ENCODE results near the gene THRA. TPM values are rescaled to one million over a fixed set of nuclear protein-coding genes. Genes with fewer than 3 reads are reported as not detected.

THRA gene
- total and polyA plus RNA-seq, 9 of the 15 experiments (the other 6 are each of a cell fraction or from before 2014, with no cell fraction given), result 0.34 to 23.4 (median 12.7) TPM

- TF ChIP-seq, protein P1, sequence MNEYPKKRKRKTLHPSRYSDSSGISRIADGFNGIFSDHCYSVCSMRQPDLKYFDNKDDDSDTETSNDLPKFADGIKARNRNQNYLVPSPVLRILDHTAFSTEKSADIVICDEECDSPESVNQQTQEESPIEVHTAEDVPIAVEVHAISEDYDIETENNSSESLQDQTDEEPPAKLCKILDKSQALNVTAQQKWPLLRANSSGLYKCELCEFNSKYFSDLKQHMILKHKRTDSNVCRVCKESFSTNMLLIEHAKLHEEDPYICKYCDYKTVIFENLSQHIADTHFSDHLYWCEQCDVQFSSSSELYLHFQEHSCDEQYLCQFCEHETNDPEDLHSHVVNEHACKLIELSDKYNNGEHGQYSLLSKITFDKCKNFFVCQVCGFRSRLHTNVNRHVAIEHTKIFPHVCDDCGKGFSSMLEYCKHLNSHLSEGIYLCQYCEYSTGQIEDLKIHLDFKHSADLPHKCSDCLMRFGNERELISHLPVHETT (CRISPR knock-in tag; conservative IDR thresholded peaks at IDR 0.05 in 1 of 2, IDR thresholded peaks at IDR 0.05 in 1 of 2), result no peak
- TF ChIP-seq SP1 (CRISPR knock-in tag; IDR thresholded peaks at IDR 0.05), result no peak
- no peak for TF ChIP-seq ATF1 (CRISPR knock-in tag; IDR thresholded peaks at IDR 0.05)
- TF ChIP-seq ATF1 (tag; IDR thresholded peaks at IDR 0.05), result no peak
- TF ChIP-seq ZNF146 (CRISPR knock-in tag; IDR thresholded peaks at IDR 0.05; ENCODE audit: unreplicated experiment), result no peak
- TF ChIP-seq, protein P2, sequence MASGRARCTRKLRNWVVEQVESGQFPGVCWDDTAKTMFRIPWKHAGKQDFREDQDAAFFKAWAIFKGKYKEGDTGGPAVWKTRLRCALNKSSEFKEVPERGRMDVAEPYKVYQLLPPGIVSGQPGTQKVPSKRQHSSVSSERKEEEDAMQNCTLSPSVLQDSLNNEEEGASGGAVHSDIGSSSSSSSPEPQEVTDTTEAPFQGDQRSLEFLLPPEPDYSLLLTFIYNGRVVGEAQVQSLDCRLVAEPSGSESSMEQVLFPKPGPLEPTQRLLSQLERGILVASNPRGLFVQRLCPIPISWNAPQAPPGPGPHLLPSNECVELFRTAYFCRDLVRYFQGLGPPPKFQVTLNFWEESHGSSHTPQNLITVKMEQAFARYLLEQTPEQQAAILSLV (tag; IDR thresholded peaks at IDR 0.05), result no peak
- TF ChIP-seq, protein P3, sequence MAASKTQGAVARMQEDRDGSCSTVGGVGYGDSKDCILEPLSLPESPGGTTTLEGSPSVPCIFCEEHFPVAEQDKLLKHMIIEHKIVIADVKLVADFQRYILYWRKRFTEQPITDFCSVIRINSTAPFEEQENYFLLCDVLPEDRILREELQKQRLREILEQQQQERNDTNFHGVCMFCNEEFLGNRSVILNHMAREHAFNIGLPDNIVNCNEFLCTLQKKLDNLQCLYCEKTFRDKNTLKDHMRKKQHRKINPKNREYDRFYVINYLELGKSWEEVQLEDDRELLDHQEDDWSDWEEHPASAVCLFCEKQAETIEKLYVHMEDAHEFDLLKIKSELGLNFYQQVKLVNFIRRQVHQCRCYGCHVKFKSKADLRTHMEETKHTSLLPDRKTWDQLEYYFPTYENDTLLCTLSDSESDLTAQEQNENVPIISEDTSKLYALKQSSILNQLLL (CRISPR knock-in tag; IDR thresholded peaks at IDR 0.05; ENCODE audit: borderline replicate concordance), result no peak
- TF ChIP-seq, protein P4, sequence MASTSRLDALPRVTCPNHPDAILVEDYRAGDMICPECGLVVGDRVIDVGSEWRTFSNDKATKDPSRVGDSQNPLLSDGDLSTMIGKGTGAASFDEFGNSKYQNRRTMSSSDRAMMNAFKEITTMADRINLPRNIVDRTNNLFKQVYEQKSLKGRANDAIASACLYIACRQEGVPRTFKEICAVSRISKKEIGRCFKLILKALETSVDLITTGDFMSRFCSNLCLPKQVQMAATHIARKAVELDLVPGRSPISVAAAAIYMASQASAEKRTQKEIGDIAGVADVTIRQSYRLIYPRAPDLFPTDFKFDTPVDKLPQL (IDR thresholded peaks at IDR 0.05; ENCODE audit: extremely low read depth, insufficient read length), result no peak
- TF ChIP-seq TFAP4 (CRISPR knock-in tag; IDR thresholded peaks at IDR 0.05; ENCODE audit: borderline replicate concordance), result peak; percentile 38; the same call in 1 of the 2 replicates
- no peak for TF ChIP-seq GABPB2 (CRISPR knock-in tag; conservative IDR thresholded peaks at IDR 0.05)
- TF ChIP-seq HES1 (IDR thresholded peaks at IDR 0.05; ENCODE audit: low read depth), result no peak
- no peak for TF ChIP-seq HMG20A (CRISPR knock-in tag; conservative IDR thresholded peaks at IDR 0.05)
- TF ChIP-seq SRSF7 (optimal IDR thresholded peaks at IDR 0.05; ENCODE audit: low read depth, low read length), result no peak
- TF ChIP-seq RBFOX2 (IDR thresholded peaks at IDR 0.05; ENCODE audit: low read depth, low read length), result peak; percentile 34
- TF ChIP-seq SRSF3 (IDR thresholded peaks at IDR 0.05; ENCODE audit: insufficient read depth, low read length), result no peak
- TF ChIP-seq, protein P5, sequence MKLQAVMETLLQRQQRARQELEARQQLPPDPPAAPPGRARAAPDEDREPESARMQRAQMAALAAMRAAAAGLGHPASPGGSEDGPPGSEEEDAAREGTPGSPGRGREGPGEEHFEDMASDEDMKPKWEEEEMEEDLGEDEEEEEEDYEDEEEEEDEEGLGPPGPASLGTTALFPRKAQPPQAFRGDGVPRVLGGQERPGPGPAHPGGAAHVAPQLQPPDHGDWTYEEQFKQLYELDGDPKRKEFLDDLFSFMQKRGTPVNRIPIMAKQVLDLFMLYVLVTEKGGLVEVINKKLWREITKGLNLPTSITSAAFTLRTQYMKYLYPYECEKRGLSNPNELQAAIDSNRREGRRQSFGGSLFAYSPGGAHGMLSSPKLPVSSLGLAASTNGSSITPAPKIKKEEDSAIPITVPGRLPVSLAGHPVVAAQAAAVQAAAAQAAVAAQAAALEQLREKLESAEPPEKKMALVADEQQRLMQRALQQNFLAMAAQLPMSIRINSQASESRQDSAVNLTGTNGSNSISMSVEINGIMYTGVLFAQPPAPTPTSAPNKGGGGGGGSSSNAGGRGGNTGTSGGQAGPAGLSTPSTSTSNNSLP (IDR thresholded peaks at IDR 0.05; ENCODE audit: borderline replicate concordance, low read depth, low read length), result no peak
- TF ChIP-seq, protein P6, sequence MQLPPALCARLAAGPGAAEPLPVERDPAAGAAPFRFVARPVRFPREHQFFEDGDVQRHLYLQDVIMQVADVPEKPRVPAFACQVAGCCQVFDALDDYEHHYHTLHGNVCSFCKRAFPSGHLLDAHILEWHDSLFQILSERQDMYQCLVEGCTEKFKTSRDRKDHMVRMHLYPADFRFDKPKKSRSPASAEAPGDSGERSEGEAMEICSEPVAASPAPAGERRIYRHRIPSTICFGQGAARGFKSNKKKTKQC (CRISPR knock-in tag; IDR thresholded peaks at IDR 0.05), result no peak
- no peak for TF ChIP-seq MIER1 (IDR thresholded peaks at IDR 0.05; ENCODE audit: low read depth)
Measured at GRCh38 chr17:40122999-40123810, 60.4 kb downstream of the THRA start (continued).

Measured in K562 (cell line).